Fibroblast of skin of left biceps (primary cell): Measurements from ENCODE around the gene KLF13.
A peak's percentile ranks its signal among the peaks of the same experiment; 100 is the strongest.

ENCODE experiments used
- DNase-seq, 2 experiments: peaks; one replicate each; pipeline ENCODE4 v3.0.0-alpha.2; 2013; ENCODE audit warnings: low read depth in 2 of 2

The KLF13 gene

GRCh38 chr15:31326156-31326874 lies at the start of gene KLF13:
Gene KLF13, plus strand, starts transcription at chr15:31326835. Its CDS starts 378 bp downstream, at chr15:31327213.
- DNase-seq = peak; percentile 95 to 96

GRCh38 chr15:31277335-31278060 lies 49.1 kb upstream of the KLF13 start:
- DNase-seq = no peak

GRCh38 chr15:31278061-31278445 lies 48.6 kb upstream of the KLF13 start:
- DNase-seq = no peak

GRCh38 chr15:31278544-31279220 lies 48.0 kb upstream of the KLF13 start:
- no peak for DNase-seq

DNA sequence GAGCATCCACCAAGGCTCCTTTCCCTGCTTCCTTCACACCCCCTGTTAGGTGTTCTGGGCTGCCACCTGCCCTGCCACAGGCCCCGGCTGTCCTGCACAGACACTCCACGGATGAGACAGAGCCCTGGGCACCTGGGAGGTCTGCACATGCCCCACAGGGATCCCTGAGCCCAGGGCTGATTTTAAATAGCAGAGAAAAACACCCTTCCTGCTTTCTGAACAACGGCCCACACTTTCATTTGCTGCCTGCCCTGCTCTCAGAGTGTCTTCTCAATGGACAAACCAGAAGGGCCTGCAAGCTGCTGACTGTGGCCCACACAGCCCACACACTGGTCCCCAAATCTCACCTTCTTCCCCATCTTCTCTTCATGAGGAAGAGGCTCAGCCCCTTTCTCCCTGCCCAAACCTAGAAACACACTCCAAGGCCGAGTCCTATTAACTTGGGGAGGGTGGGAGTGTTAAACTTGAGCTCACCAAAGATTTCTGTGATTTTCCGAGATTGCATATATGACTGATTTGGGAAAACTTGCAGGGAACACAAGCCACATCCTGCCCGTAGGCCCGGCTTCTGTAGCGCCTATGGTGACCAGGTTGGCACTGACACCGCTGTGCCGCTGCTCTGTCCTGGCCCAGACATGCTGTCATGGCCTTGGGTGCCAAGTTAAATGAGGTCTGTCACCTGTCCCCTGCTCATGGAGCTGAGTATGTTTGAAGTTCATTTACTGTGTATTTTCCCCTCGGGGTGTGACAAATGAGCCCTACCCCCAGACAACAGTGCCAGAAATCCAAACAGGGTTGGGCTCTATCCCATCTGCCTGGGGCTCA lies 47.2 kb upstream of the KLF13 start:
- no peak for DNase-seq

GRCh38 chr15:31280046-31280830 lies 46.4 kb upstream of the KLF13 start:
- no peak for DNase-seq

DNA sequence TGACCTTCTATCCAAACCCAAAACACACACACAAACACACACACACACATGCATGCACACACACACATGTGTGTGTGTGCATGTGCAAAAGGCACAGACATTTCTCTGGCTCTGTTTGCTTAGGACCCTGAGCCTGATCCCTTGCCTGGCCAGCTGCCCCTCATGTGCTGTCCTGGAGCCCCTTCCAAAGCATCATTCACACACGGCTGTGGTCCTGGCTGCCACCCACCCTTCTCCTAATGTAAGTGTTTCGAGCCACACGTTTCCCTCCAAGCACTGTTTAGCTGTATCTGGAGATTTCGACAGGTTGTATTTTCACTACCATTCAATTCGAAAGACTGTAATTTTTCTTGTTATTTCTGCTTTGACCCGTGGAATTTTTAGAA lies 45.8 kb upstream of the KLF13 start:
- no peak for DNase-seq

DNA sequence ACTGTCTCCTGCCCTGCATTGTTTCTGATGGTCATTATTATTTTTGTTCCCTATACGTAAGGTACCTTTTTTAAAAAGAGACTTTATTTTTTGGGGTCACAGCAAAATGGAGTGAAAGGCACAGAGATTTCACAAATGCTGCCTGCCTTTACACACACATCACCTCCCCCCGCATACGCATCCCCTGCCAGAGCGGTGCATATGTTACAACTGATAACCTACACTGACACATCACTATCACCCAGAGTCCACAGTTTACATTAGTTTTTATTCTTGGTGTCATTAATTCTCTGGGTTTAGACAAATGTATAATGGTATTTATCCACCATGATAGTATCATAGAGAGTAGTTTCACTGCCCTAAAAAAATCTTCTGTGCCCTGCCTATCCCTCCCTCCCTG lies 43.6 kb upstream of the KLF13 start:
- no peak for DNase-seq

DNA sequence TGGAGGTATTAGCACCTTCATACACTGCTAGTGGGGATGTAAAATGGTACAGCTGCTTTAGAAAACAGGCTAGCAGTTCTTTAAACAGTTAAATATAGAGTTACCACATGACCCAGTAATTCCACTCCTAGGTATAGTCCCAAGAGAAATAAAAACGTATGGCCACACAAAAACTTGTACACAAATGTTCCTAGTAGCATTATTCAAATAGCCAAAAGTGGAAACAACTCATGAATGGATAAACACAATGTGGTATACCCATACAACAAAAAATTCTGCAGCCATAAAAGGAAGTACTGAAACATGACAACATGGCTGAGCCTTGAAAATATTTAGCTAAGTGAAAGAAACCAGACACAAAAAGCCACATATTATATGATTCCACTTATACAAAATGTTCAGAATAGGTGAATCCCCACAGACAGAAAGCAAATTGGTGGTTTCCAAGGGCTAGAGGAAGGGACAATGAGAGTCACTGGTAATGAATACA lies 40.8 kb upstream of the KLF13 start:
- no peak for DNase-seq

- no peak for DNase-seq
Observed at GRCh38 chr15:31291048-31291578, 35.5 kb upstream of the KLF13 start.

DNA sequence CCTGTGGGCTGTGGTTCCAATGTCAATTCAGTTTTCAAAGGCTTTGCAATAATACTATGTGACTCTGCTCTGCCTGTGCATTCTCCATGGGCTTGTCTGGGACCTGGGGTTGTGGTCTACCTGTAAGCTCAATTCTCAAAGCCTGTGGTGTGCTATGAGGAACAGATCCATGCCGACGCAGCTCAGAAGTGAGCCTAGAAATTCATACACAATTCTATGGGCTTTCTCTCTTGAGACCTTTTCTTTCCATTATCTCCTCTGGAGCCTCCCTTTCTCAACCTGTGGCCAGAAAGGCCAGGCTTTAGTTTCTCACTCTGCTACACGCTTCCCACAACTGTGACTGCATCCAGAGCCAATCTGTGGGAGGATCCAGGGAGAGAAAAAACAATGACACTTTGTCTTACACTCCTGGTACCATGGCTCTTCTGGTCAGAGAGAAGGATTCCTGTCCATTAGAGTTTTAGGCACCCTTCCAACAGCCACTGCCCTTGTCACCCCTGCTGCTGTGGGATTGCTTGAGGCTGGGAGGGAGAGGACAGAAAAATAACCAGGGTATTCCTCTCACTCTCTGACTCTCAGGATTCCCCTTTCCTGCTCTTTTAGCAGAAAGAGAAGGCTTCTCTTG lies 34.1 kb upstream of the KLF13 start:
- no peak for DNase-seq

DNA sequence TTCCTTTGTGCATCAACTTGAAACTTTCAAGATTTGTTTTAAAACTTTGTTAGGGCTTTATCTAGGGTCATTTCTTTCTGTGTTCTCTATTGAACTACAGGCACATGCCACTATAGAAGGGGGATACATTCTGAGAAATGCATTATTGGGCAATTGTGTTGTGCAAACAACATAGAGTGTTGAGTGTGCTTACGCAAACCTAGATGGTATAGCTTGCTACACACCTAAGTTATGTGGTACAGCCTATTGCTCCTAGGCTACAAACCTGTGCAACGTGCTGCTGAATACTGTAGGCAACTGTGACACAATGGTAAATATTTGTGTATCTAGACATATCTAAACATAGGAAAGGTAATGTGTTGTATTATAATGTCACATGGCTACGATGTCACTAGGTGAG lies 33.0 kb upstream of the KLF13 start:
- DNase-seq = no peak

DNA sequence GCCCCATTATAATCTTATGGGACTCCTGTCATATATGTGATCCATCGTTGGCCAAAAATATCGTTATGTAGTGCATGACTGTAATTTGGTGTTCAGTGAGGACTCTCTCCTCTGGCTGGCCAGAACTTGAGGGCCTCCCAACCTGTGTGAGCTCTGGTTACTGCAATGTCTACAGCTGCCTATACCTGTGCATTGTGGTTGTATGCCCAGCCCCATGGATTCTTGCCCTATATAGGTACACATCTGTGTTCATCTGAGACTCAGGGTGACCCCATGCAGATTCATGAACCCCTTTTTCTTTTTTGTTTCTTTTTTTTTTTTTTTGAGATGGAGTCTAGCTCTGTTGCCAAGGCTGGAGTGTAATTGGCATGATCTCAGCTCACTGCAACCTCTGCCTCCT lies 32.6 kb upstream of the KLF13 start:
- DNase-seq = no peak

- DNase-seq = no peak
Observed at GRCh38 chr15:31295658-31296057, 31.0 kb upstream of the KLF13 start.

- DNase-seq = no peak
Observed at GRCh38 chr15:31296219-31296645, 30.4 kb upstream of the KLF13 start.

DNA sequence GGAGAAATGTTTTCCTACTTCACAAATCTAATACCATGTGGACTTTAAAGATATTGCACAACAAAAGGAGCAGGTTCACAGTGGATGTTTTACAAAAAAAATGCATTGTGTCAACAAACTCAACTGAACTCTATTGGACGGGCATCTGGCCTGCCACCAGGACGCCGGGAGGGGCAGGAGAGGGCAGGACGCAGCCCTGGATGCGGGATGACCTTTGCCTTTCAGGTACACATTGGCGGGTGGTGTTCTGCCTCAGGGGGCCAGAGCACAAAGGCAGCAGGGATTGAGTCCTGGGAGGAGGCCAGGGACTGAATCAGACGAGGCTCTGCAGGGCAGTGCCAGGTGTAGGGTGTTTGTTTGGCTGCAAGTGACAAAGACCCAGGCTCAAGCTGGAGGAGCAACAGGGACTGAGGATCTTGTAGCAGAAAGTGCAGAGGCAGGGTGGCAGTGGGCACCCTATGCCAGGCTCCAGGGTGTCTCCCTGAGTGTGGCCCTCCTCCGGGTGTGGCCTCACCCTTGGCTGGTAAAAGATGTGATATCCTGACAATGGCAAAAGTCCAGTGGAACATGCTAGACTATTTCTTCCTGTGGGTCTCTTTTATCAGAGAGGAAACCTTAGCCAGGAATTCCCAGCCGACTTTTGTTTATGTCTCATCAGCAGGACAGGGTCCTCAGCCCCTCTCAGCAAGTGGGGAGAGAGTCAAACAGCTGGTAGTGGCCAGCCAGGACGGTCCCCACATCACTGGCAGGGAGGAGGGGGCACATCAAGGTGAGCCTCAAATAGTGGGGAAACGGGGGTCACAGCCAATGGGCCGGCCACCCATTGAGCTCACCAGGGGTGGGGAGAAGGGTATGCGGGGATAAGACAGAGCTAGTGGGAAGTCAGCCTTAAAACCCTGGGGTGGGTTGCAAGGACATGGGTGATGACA lies 29.7 kb upstream of the KLF13 start:
- DNase-seq = no peak

- DNase-seq = no peak
Observed at GRCh38 chr15:31297575-31298456, 28.8 kb upstream of the KLF13 start.

GRCh38 chr15:31298707-31299172 lies 27.9 kb upstream of the KLF13 start:
- no peak for DNase-seq
